Keratinocyte (primary cell): Measurements from ENCODE around the gene ZNF567. TPM values are rescaled to one million over a fixed set of nuclear protein-coding genes. Genes with fewer than 3 reads are reported as not detected.
"Not testable (repeated sequence)": the region's sequence is repeated elsewhere in the genome, so short reads cannot be mapped to it uniquely, and the experiment has no call there.

ENCODE experiments used
- DNase-seq: peaks from one replicate; pipeline ENCODE4 v3.0.0-alpha.2; 2011; ENCODE audit warnings: low read depth, missing footprints, low spot score
- FAIRE-seq: peaks from 2 replicates; lab custom pipeline; 2011; peaks lifted over from hg19 to GRCh38; lab: Jason Lieb, UNC
- H2AFZ ChIP-seq: 2 replicates; pipeline ENCODE4 v1.6.0; 2012; ENCODE audit warnings: low read length, control low read depth, inconsistent platforms; ENCODE audit not compliant: control insufficient read depth
- H3K27ac ChIP-seq: 2 replicates; pipeline ENCODE4 v1.5.1; 2011; ENCODE audit warnings: low read length; ENCODE audit not compliant: control insufficient read depth, insufficient read depth
- H3K27me3 ChIP-seq: 3 replicates; pipeline ENCODE4 v1.6.0; 2011; ENCODE audit warnings: low read length; ENCODE audit not compliant: control insufficient read depth, insufficient read depth; ENCODE audit errors: extremely low read depth
- H3K36me3 ChIP-seq, 2 experiments: 2 replicates in 1 of 2; 3 replicates in 1 of 2; pipeline ENCODE4 v1.5.1; 2011; ENCODE audit warnings: low read length in 2 of 2, mild to moderate bottlenecking in 1 of 2; ENCODE audit not compliant: control insufficient read depth in 2 of 2, insufficient read depth in 2 of 2; ENCODE audit errors: extremely low read depth in 1 of 2
- H3K4me1 ChIP-seq: 3 replicates; pipeline ENCODE4 v1.5.1; 2011; ENCODE audit warnings: low read length; ENCODE audit not compliant: control insufficient read depth, insufficient read depth; ENCODE audit errors: extremely low read depth
- H3K4me2 ChIP-seq: 3 replicates; pipeline ENCODE4 v1.6.0; 2011; ENCODE audit warnings: low read depth, low read length; ENCODE audit not compliant: control insufficient read depth, insufficient read depth; ENCODE audit errors: extremely low read depth
- H3K4me3 ChIP-seq, 3 experiments: fragments of 200-600 bp in 1 of 3; sonication (generic) in 1 of 3; 2 replicates in 2 of 3; 3 replicates in 1 of 3; pipeline ENCODE4 v1.5.1; 2011 to 2016; ENCODE audit warnings: low read length in 3 of 3, mild to moderate bottlenecking in 3 of 3, control low read depth in 2 of 3, inconsistent platforms in 1 of 3, low read depth in 1 of 3, mixed read lengths in 1 of 3, mixed run types in 1 of 3, moderate library complexity in 1 of 3; ENCODE audit not compliant: control insufficient read depth in 2 of 3, insufficient read depth in 2 of 3; ENCODE audit errors: extremely low read depth in 1 of 3
- H3K79me2 ChIP-seq: 2 replicates; pipeline ENCODE4 v1.6.0; 2012; ENCODE audit warnings: low read length; ENCODE audit not compliant: control insufficient read depth, insufficient read depth
- H3K9ac ChIP-seq: 3 replicates; pipeline ENCODE4 v1.6.0; 2011; ENCODE audit warnings: low read length; ENCODE audit not compliant: control insufficient read depth, insufficient read depth; ENCODE audit errors: extremely low read depth
- H3K9me1 ChIP-seq: 3 replicates; pipeline ENCODE4 v1.6.0; 2011; ENCODE audit warnings: low read length; ENCODE audit not compliant: control insufficient read depth, insufficient read depth; ENCODE audit errors: extremely low read depth
- H3K9me3 ChIP-seq: 2 replicates; pipeline ENCODE4 v1.5.1; 2012; ENCODE audit warnings: low read depth, low read length; ENCODE audit not compliant: control insufficient read depth
- H4K20me1 ChIP-seq: 3 replicates; pipeline ENCODE4 v1.6.0; 2011; ENCODE audit warnings: low read length; ENCODE audit not compliant: control insufficient read depth, insufficient read depth; ENCODE audit errors: extremely low read depth
- CTCF ChIP-seq, 3 experiments: IDR thresholded peaks in 1 of 3; conservative IDR thresholded peaks in 1 of 3; optimal IDR thresholded peaks in 1 of 3; 2 replicates in 2 of 3; 3 replicates in 1 of 3; pipeline versions ENCODE3 to v1.5.1; 2011; ENCODE audit warnings: low read length in 3 of 3, mild to moderate bottlenecking in 3 of 3, moderate library complexity in 2 of 3, control low read depth in 1 of 3, inconsistent platforms in 1 of 3; ENCODE audit not compliant: insufficient read depth in 2 of 3; ENCODE audit errors: extremely low read depth in 1 of 3
- EZH2 ChIP-seq: IDR thresholded peaks from one replicate; pipeline ENCODE4 v1.6.1; 2012; ENCODE audit warnings: inconsistent platforms, mild to moderate bottlenecking, low read length, moderate library complexity
- dilution Hi-C: fragments of 300-500 bp; cut with MboI; formaldehyde crosslinking; loops from one replicate; pipeline ENCODE4 v1.7.0; 2020; ENCODE audit warnings: low sequenced_read_pairs; ENCODE audit not compliant: extremely low pct_ligation_motif_present
- polyA plus RNA-seq, 5 experiments: library from polyadenylated mRNA; depleted of rRNA in 3 of 5; stranded (reverse) in 3 of 5; stranded (forward) in 1 of 5; unstranded in 1 of 5; fragments of >200 nt; gene quantifications; 1 replicate in 1 of 5; 2 replicates in 3 of 5; 3 replicates in 1 of 5; pipeline versions ENCODE4 v1.2.1 to v1.2.3, GENCODE V29; 2011 to 2012; ENCODE audit warnings: missing spikeins in 2 of 5, low read depth in 1 of 5, low replicate concordance in 1 of 5

Gene ZNF567
- polyA plus RNA-seq, 1 donor (not counting 4 experiments of a cell fraction or from before 2014, with no cell fraction given): 7.2 TPM

- no peaks in the 10 kb centered on the region for H3K27me3 ChIP-seq
- peaks cover 2 to 15% of the 10 kb centered on the region in 2 experiments for H3K36me3 ChIP-seq
- dilution Hi-C loops: no loop called here
Observed at GRCh38 chr19:36748431-36749275, 61.2 kb downstream of the ZNF567 start.

GRCh38 chr19:36749613-36750012 is 62.2 kb downstream of the ZNF567 start:
- Histone ChIP-seq H3K9me3 (peaks cover 37% of the 10 kb centered on the region), H3K36me3 (peaks cover 2 to 15% of the 10 kb centered on the region in 2 experiments)
- H3K9ac ChIP-seq, H3K27ac ChIP-seq, H3K27me3 ChIP-seq, dilution Hi-C loops, H2AFZ ChIP-seq, H3K9me1 ChIP-seq, H3K4me1 ChIP-seq, DNase-seq, H3K79me2 ChIP-seq, H4K20me1 ChIP-seq, H3K4me3 ChIP-seq, H3K4me2 ChIP-seq: not testable (repeated sequence)
- FAIRE-seq: peak; percentile 26

More at GRCh38 chr19:36748431-36749275, 61.2 kb downstream of the ZNF567 start:
- H2AFZ ChIP-seq: no peak overlapping the region
- no peak overlapping the region for H3K9ac ChIP-seq
- TF ChIP-seq CTCF (optimal IDR thresholded peaks at IDR 0.05 in 1 of 3, IDR thresholded peaks at IDR 0.05 in 1 of 3, conservative IDR thresholded peaks at IDR 0.05 in 1 of 3; ENCODE audit: extremely low read depth in 1 of 3, insufficient read depth in 2 of 3, low read length in 3 of 3) (no peak), EZH2 (no peak)
- H3K9me3 ChIP-seq: peaks cover 37% of the 10 kb centered on the region
- no peaks in the 10 kb centered on the region for H3K79me2 ChIP-seq
- H3K4me2 ChIP-seq: no peak overlapping the region
- no peaks in the 10 kb centered on the region for H3K9me1 ChIP-seq
- no peak overlapping the region for H3K4me3 ChIP-seq
- no peak for DNase-seq
- no peaks in the 10 kb centered on the region for H4K20me1 ChIP-seq
- no peak overlapping the region for H3K27ac ChIP-seq
- peak; percentile 72 for FAIRE-seq
- H3K4me1 ChIP-seq: no peaks in the 10 kb centered on the region
